ENCODE results near the gene EEPD1. TPM values are rescaled to one million over a fixed set of nuclear protein-coding genes. Genes with fewer than 3 reads are reported as not detected.

The EEPD1 gene
- total and polyA plus RNA-seq, 2 donors (not counting 3 experiments of a cell fraction or from before 2014, with no cell fraction given): 0.40 to 0.42 TPM

- H3K9me1 ChIP-seq (replicated peaks; ENCODE audit: control insufficient read depth, extremely low read depth, insufficient read depth, low read length): no peaks in the 10 kb centered on the region
- no peaks in the 10 kb centered on the region for H3K9me3 ChIP-seq (replicated peaks; ENCODE audit: control insufficient read depth, insufficient read depth, low read length)
- H3K27me3 ChIP-seq (ENCODE audit: control insufficient read depth in 2 of 2, insufficient read depth in 2 of 2, low read length in 2 of 2): no peaks in the 10 kb centered on the region
- H3K9ac ChIP-seq (replicated peaks; ENCODE audit: extremely low read depth, insufficient read depth, low read length): no peak overlapping the region
- FAIRE-seq: no peak
- dilution Hi-C loops (cut with MboI; ENCODE audit: extremely low pct_ligation_motif_present, low sequenced_read_pairs) (no loop called here), intact Hi-C loops (cut with micrococcal nuclease) (loop anchor here (10.0 kb wide), 1 partner anchor 603 kb away; the partner anchor contains the start of gene HERPUD2)
- H3K4me1 ChIP-seq (ENCODE audit: control insufficient read depth, extremely low read depth, insufficient read depth, low read length): peaks cover 10% of the 10 kb centered on the region
- DNase-seq (ENCODE audit: low read depth, low spot score): no peak
- no peak overlapping the region for H3K27ac ChIP-seq (ENCODE audit: insufficient read depth, low read depth, low read length)
- no peak overlapping the region for H2AFZ ChIP-seq (ENCODE audit: low read depth, low read length)
- H3K4me3 ChIP-seq (replicated peaks in 1 of 3; ENCODE audit: insufficient read depth in 1 of 3, low read depth in 1 of 3, low read length in 3 of 3): no peak overlapping the region
- no TSS peak for BruUV-seq (replicated peaks)
- TF ChIP-seq MYC (IDR thresholded peaks at IDR 0.05; ENCODE audit: low read depth, low read length) (no peak), POLR2A (IDR thresholded peaks at IDR 0.05; ENCODE audit: low read depth, low read length) (no peak), GATA2 (IDR thresholded peaks at IDR 0.05; ENCODE audit: insufficient read depth, insufficient read length, low read depth, low read length) (no peak), EZH2 (IDR thresholded peaks at IDR 0.05; ENCODE audit: borderline replicate concordance, low read depth, low read length, severe bottlenecking) (no peak), FOS (IDR thresholded peaks at IDR 0.05; ENCODE audit: borderline replicate concordance, insufficient read depth, low read length) (no peak), POLR2AphosphoS5 (IDR thresholded peaks at IDR 0.05; ENCODE audit: insufficient read depth, low read depth, low read length) (no peak), CTCF (IDR thresholded peaks at IDR 0.05; ENCODE audit: extremely low read depth in 1 of 2, insufficient read depth in 1 of 2, low read depth in 1 of 2, low read length in 2 of 2) (no peak), JUN (IDR thresholded peaks at IDR 0.05; ENCODE audit: borderline replicate concordance, insufficient read depth, insufficient read length, low read depth) (no peak), MAX (IDR thresholded peaks at IDR 0.05; ENCODE audit: insufficient read depth, insufficient read length) (no peak)
- H3K4me2 ChIP-seq (ENCODE audit: insufficient read depth, low read length): no peak overlapping the region
- ChIA-PET CTCF (interaction anchor here (1.1 to 11.7 kb wide), 2 partner anchors 20 to 312 kb away, joined by 3 to 115 read pairs; no protein-coding TSS in a partner anchor), POLR2A (no interaction called here)
- H4K20me1 ChIP-seq (replicated peaks; ENCODE audit: control insufficient read depth, extremely low read depth, insufficient read depth, low read length): no peaks in the 10 kb centered on the region
- H3K79me2 ChIP-seq (ENCODE audit: control insufficient read depth, insufficient read depth, low read length): no peaks in the 10 kb centered on the region
- H3K36me3 ChIP-seq (ENCODE audit: control insufficient read depth in 2 of 2, extremely low read depth in 1 of 2, insufficient read depth in 2 of 2, low read length in 2 of 2): no peaks in the 10 kb centered on the region
Observed at GRCh38 chr7:36297364-36298009, 144.4 kb downstream of the EEPD1 start.
